GM13976 (cell line): ENCODE results near the gene FLT3.

Experiments
- DNase-seq: peaks from one replicate; pipeline ENCODE4 v3.0.0; 2012; ENCODE audit warnings: low spot score
- CTCF ChIP-seq: IDR thresholded peaks from 2 replicates; pipeline ENCODE4 v1.5.1; 2012; ENCODE audit warnings: borderline replicate concordance, mild to moderate bottlenecking; ENCODE audit not compliant: insufficient read depth; ENCODE audit errors: extremely low read depth, missing control alignments, control extremely low read depth
- in situ Hi-C: fragments of 300-500 bp; cut with MboI; formaldehyde crosslinking; loops from one replicate; pipeline ENCODE4 v1.12.0; 2022; ENCODE audit warnings: low sequenced_read_pairs, mixed read lengths, inconsistent platforms; ENCODE audit not compliant: unreplicated experiment

The FLT3 gene

GRCh38 chr13:28045861-28046260 is 54.5 kb downstream of the FLT3 start:
- TF ChIP-seq CTCF, result no peak
- in situ Hi-C loops, result loop anchor here (25.0 kb wide), 1 partner anchor 591 kb away; no protein-coding TSS in a partner anchor
- DNase-seq, result no peak

- in situ Hi-C loops, result loop anchor here (25.0 kb wide), 1 partner anchor 593 kb away; no protein-coding TSS in a partner anchor
- TF ChIP-seq CTCF, result no peak
- no peak for DNase-seq
Observed at GRCh38 chr13:28044608-28045007, 55.8 kb downstream of the FLT3 start.

- no peak for DNase-seq
- TF ChIP-seq CTCF, result no peak
- in situ Hi-C loops, result loop anchor here (25.0 kb wide), 1 partner anchor 594 kb away; no protein-coding TSS in a partner anchor
Observed at GRCh38 chr13:28043224-28043623, 57.2 kb downstream of the FLT3 start.

- DNase-seq, result no peak
- no peak for TF ChIP-seq CTCF
- in situ Hi-C loops, result loop anchor here (25.0 kb wide), 1 partner anchor 596 kb away; no protein-coding TSS in a partner anchor
Observed at GRCh38 chr13:28041501-28041900, 58.9 kb downstream of the FLT3 start.

GRCh38 chr13:28041031-28041461 is 59.3 kb downstream of the FLT3 start:
- DNase-seq, result no peak
- in situ Hi-C loops, result loop anchor here (25.0 kb wide), 1 partner anchor 596 kb away; no protein-coding TSS in a partner anchor

GRCh38 chr13:28037399-28037798 is 63.0 kb downstream of the FLT3 start:
- no peak for TF ChIP-seq CTCF
- in situ Hi-C loops, result loop anchor here (10.0 to 25.0 kb wide), 2 partner anchors 57 to 600 kb away; no protein-coding TSS in a partner anchor
- no peak for DNase-seq

More at GRCh38 chr13:28041031-28041461, 59.3 kb downstream of the FLT3 start:
- no peak for TF ChIP-seq CTCF

GRCh38 chr13:28035146-28035782 is 65.1 kb downstream of the FLT3 start:
- DNase-seq, result no peak
- in situ Hi-C loops, result loop anchor here (10.0 to 25.0 kb wide), 2 partner anchors 60 to 602 kb away; no protein-coding TSS in a partner anchor

More at GRCh38 chr13:28035146-28035782, 65.1 kb downstream of the FLT3 start:
- TF ChIP-seq CTCF, result no peak
